Gastrocnemius medialis (tissue), 4 donors: Measurements from ENCODE around the gene FARS2. TPM values are rescaled to one million over a fixed set of nuclear protein-coding genes. Genes with fewer than 3 reads are reported as not detected.

Experiments
- ATAC-seq, 2 donors: fragments of 150-250 bp; one replicate each; pipeline ENCODE4 v1.9.1; 2016
- DNase-seq, 2 donors: peaks; one replicate each; pipeline ENCODE4 v3.0.0-alpha.2; 2019
- H3K27ac ChIP-seq, 4 donors: fragments of 200-600 bp; sonication (generic); 1 replicate in 1 of 4; 2 replicates in 3 of 4; pipeline ENCODE4 v1.5.1; 2016 to 2018; ENCODE audit warnings: mild to moderate bottlenecking in 2 of 4, moderate library complexity in 1 of 4
- H3K27me3 ChIP-seq, 3 donors: fragments of 200-600 bp; sonication (generic) in 2 of 3; 1 replicate in 1 of 3; 2 replicates in 2 of 3; pipeline versions ENCODE4 v1.5.1 to v1.6.0; 2016 to 2019; ENCODE audit warnings: mild to moderate bottlenecking in 1 of 3, moderate library complexity in 1 of 3
- H3K36me3 ChIP-seq, 2 donors: fragments of 200-600 bp; sonication (generic) in 1 of 2; one replicate each; pipeline ENCODE4 v1.5.1; 2017 to 2018
- H3K4me1 ChIP-seq, 2 donors: fragments of 200-600 bp; sonication (generic) in 1 of 2; one replicate each; pipeline ENCODE4 v1.5.1; 2016 to 2017; ENCODE audit warnings: mild to moderate bottlenecking in 2 of 2
- H3K4me3 ChIP-seq, 4 donors: fragments of 200-600 bp; sonication (generic) in 3 of 4; 1 replicate in 1 of 4; 2 replicates in 3 of 4; pipeline ENCODE4 v1.5.1; 2016 to 2019; ENCODE audit warnings: mild to moderate bottlenecking in 2 of 4
- H3K9me3 ChIP-seq, 3 donors: fragments of 200-600 bp; sonication (generic) in 2 of 3; 1 replicate in 1 of 3; 2 replicates in 2 of 3; pipeline ENCODE4 v1.5.1; 2016 to 2019
- POLR2A ChIP-seq, 2 donors: fragments of 450-650 bp; IDR thresholded peaks; one replicate each; pipeline ENCODE4 v1.6.1; 2017; ENCODE audit warnings: antibody characterized with exemption in 2 of 2, mild to moderate bottlenecking in 2 of 2, moderate library complexity in 2 of 2
- in situ Hi-C, 4 donors: fragments of 200-750 bp; cut with MboI; loops; one replicate each; pipeline versions ENCODE4 v1.15.0 to v1.8.0; 2017; ENCODE audit warnings: low sequenced_read_pairs in 4 of 4
- intact Hi-C: fragments of 100-400 bp; cut with DNase I; formaldehyde crosslinking; loops from one replicate; pipeline ENCODE4 v1.15.1; 2023; ENCODE audit warnings: low total_unique reads
- total RNA-seq, 4 donors: library from RNA; depleted of rRNA; stranded (reverse); fragments of >200 nt; gene quantifications; one replicate each; pipeline versions ENCODE4 v1.1.0 to v1.2.3, GENCODE V29; 2016
- TF ChIP-seq, protein P1 (sequence below), 5 experiments: fragments of 450-650 bp in 3 of 5; fragments of 200-600 bp in 2 of 5; sonication (generic) in 2 of 5; IDR thresholded peaks in 4 of 5; conservative IDR thresholded peaks in 1 of 5; 1 replicate in 4 of 5; 2 replicates in 1 of 5; pipeline ENCODE4 v1.5.1; 2016 to 2019; ENCODE audit warnings: antibody characterized with exemption in 5 of 5, mild to moderate bottlenecking in 3 of 5, moderate library complexity in 3 of 5

Gene FARS2
- total RNA-seq, 4 donors from 2014 or later: 13.6 to 24.0 (median 15.8) TPM

DNA sequence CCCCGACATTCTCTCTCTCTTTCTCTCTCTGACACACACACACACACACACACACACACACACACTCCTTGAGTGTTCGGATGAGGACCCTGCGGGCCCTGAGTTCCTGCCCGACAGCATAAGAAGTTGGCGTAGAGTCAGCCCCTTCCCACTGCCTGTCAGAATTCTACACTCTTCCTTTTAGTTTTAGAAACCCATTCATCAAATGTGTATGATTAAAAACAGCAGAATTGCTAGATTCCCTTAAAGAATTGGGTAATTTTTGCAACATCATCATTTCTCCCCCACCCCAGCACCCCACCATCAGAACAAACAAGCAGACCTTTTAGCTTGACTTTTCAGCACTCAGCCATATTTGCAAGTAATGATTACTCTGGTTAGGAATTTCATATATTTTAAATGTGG is 322.8 kb downstream of the FARS2 start:
- no peaks in the 10 kb centered on the region for H3K27me3 ChIP-seq
- H3K9me3 ChIP-seq: no peaks in the 10 kb centered on the region
- H3K4me1 ChIP-seq: peaks cover 0 to 3% of the 10 kb centered on the region in 2 donors
- intact Hi-C loops: no loop called here
- in situ Hi-C loops: no loop called here
- no peak overlapping the region for H3K4me3 ChIP-seq
- H3K36me3 ChIP-seq: no peaks in the 10 kb centered on the region
- H3K27ac ChIP-seq: no peak overlapping the region
- ATAC-seq (no peak), DNase-seq (no peak)
- TF ChIP-seq POLR2A (IDR thresholded peaks at IDR 0.05): no peak
- TF ChIP-seq, protein P1, sequence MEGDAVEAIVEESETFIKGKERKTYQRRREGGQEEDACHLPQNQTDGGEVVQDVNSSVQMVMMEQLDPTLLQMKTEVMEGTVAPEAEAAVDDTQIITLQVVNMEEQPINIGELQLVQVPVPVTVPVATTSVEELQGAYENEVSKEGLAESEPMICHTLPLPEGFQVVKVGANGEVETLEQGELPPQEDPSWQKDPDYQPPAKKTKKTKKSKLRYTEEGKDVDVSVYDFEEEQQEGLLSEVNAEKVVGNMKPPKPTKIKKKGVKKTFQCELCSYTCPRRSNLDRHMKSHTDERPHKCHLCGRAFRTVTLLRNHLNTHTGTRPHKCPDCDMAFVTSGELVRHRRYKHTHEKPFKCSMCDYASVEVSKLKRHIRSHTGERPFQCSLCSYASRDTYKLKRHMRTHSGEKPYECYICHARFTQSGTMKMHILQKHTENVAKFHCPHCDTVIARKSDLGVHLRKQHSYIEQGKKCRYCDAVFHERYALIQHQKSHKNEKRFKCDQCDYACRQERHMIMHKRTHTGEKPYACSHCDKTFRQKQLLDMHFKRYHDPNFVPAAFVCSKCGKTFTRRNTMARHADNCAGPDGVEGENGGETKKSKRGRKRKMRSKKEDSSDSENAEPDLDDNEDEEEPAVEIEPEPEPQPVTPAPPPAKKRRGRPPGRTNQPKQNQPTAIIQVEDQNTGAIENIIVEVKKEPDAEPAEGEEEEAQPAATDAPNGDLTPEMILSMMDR (IDR thresholded peaks at IDR 0.05 in 4 of 5, conservative IDR thresholded peaks at IDR 0.05 in 1 of 5): no peak

DNA sequence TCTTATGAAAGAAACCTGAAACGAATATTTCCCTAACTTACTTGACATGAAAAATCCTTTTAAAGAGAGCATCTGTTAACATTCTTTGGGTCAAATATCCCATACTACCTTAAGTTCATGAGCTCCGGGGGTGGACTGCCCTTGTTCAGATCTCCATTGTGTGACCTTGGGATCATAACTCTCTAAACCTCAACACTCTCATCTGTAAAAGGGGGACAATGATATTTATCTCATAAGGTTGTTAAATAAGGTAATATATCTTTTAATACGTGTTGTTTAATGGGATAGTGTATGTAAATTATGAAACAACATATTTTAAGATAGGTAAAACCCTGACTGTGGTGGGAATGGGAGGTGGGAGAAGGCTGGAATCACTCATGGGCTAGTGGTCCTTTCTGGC is 326.3 kb downstream of the FARS2 start:
- Histone ChIP-seq H3K36me3 (no peaks in the 10 kb centered on the region), H3K4me3 (no peak overlapping the region), H3K9me3 (no peaks in the 10 kb centered on the region), H3K4me1 (no peaks in the 10 kb centered on the region), H3K27ac (no peak overlapping the region), H3K27me3 (no peaks in the 10 kb centered on the region)
- no peak for ATAC-seq
- intact Hi-C loops (no loop called here), in situ Hi-C loops (no loop called here)
- DNase-seq: no peak
- TF ChIP-seq, protein P1 (IDR thresholded peaks at IDR 0.05 in 4 of 5, conservative IDR thresholded peaks at IDR 0.05 in 1 of 5): no peak
- TF ChIP-seq POLR2A (IDR thresholded peaks at IDR 0.05): no peak

DNA sequence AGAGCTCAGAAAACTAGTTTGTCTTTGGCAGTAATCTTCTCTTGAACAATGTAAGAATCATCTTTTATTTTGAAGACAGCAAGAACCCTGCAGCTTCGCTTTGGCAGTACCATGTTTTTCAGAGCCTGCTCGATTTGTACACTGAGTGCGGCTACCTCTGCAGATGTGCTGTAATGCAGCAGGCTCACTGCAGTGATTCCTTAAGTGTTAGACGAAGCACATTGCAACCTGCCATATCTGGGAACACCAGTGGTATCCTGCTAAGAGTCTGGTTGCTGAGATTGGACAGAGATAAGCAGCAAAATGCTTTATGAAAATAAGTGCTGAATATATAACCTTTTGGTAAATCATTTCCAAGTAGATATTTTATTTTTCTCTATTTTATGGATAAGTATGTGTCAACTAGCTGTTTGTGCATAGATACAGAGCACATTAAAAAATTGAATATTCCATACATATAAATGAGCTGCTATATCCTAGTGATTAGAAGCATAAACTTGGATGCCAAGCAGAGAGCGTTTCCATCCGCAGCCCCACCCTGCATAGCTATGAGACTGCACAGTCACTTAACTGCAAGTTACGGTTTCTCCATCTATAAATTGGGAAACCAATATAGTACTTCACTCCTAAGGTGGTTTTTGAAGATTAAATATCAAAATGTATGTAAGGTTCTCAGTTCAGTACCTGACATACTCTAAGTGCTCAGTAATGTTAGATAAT is 328.3 kb downstream of the FARS2 start:
- intact Hi-C loops (no loop called here), in situ Hi-C loops (no loop called here)
- Histone ChIP-seq H3K27ac (no peak overlapping the region), H3K27me3 (no peaks in the 10 kb centered on the region), H3K9me3 (no peaks in the 10 kb centered on the region), H3K36me3 (no peaks in the 10 kb centered on the region), H3K4me3 (no peak overlapping the region), H3K4me1 (no peaks in the 10 kb centered on the region)
- ATAC-seq: no peak
- no peak for DNase-seq
- TF ChIP-seq, protein P1 (IDR thresholded peaks at IDR 0.05 in 4 of 5, conservative IDR thresholded peaks at IDR 0.05 in 1 of 5): no peak
- TF ChIP-seq POLR2A (IDR thresholded peaks at IDR 0.05): no peak

DNA sequence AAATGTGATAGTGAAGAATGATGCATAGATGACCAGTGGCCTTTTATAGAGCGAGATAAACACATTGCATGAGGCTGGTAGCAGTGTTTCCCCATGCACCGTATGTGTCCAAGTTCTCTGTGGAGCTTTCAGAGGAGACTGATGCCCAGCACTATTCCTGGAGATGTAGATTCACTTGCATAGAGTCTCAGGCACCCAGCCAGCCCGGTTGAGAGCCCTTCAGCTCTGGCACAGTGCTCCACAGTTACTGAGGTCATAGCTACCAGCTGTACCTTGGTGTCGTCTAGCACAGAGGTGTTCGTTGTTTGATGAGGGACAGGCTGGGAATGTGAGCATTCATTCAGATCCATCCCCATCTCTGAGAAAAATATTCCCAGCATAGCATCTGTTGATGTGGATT is 328.9 kb downstream of the FARS2 start:
- ATAC-seq (peak in 1 of 2 donors; percentile 47), DNase-seq (peak in 1 of 2 donors; percentile 17)
- in situ Hi-C loops: no loop called here
- intact Hi-C loops: no loop called here
- TF ChIP-seq, protein P1 (IDR thresholded peaks at IDR 0.05 in 4 of 5, conservative IDR thresholded peaks at IDR 0.05 in 1 of 5): no peak
- TF ChIP-seq POLR2A (IDR thresholded peaks at IDR 0.05): no peak
- Histone ChIP-seq H3K27ac (no peak overlapping the region), H3K36me3 (no peaks in the 10 kb centered on the region), H3K4me3 (no peak overlapping the region), H3K9me3 (no peaks in the 10 kb centered on the region), H3K27me3 (no peaks in the 10 kb centered on the region), H3K4me1 (no peaks in the 10 kb centered on the region)
